HL-60/S4 treated with phorbol 12-myristate 13-acetate at 8.2 ng/mL for 4 days and 3 days (cell line): ENCODE results near the gene HYDIN.

ENCODE experiments used
- in situ Hi-C: fragments of 300-500 bp; cut with MboI; formaldehyde crosslinking; loops from 2 replicates; pipeline ENCODE4 v1.15.0; 2022; ENCODE audit warnings: low sequenced_read_pairs

HYDIN gene

DNA sequence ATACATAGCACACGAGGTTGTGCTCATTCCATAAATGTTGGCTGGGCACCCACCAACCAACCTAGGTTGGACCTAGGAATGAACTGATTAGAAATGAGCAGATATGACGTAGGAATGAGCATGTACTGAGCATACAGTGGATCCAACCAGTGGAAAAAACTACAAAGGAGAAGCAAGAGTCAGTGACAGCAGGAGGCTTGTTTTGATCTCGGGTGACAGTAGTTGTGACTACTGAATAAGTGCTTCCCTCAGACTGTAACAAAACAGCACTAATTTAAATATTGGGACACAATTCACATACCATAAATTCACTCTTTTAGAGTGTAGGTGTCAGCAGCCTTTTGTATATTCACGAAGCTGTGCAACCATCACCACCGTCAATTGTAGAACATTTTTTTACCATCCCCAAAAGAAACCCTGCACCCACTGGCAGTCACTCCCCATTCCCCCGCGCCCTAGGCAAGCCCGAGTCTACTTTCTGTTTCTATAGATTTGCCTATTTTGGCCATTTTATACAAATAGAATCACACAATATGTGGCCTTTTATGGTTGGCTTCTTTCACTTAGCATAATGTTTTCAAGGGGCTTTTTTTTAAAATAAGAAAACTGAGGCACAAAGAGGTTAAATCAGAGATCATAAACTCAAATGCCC is 436.5 kb downstream of the HYDIN start:
- in situ Hi-C loops: no loop called here

GRCh38 chr16:70790815-70791214 is 439.7 kb downstream of the HYDIN start:
- in situ Hi-C loops: no loop called here

DNA sequence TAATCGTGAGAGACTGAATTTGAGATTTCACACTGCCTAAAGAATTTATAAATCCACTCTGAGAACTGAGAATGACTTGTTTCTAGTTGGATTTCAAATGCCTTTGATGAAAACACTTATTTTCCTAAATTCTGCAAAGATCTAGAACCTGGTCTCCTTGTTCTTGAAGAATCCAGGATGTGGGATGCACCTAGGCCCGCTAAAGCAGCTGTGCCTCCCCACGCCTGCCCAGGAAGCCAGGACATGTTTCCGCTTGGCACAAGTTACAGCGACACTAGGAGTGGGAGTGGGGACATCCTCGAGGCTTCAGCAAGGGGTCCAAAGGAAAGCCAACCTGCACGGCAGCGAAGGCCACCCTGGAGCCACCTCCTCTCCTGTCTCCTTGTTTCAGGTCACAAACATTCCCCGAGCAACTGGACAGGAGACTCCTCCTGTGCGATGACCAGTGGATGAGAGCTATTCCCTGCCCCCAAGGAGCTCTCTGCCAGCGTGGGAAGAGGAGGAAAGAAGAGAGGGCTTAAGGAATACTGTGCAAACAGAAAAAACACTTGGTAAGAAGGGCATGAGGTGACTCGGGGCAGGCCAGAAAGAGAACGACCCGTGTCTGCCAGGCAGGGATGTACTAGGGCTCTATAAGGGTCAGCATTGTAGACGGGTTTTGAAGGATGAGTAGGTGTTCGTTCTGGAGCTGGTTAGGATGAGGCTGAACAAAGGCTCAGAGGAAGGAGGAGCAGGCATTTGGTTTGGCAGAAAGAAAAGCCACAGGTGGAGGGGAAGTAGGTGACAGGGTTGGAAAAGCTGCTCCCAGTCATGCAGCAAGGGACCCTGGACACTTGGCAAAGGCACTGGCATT is 440.7 kb downstream of the HYDIN start:
- in situ Hi-C loops: no loop called here

GRCh38 chr16:70788668-70789594 is 441.6 kb downstream of the HYDIN start:
- in situ Hi-C loops: no loop called here

- in situ Hi-C loops: no loop called here
Measured at GRCh38 chr16:70786020-70786755, 444.3 kb downstream of the HYDIN start.

GRCh38 chr16:70784692-70785555 is 445.6 kb downstream of the HYDIN start:
- in situ Hi-C loops: no loop called here

- in situ Hi-C loops: no loop called here
Measured at GRCh38 chr16:70782237-70782636, 448.3 kb downstream of the HYDIN start.

- in situ Hi-C loops: no loop called here
Measured at GRCh38 chr16:70781800-70782199, 448.7 kb downstream of the HYDIN start.

DNA sequence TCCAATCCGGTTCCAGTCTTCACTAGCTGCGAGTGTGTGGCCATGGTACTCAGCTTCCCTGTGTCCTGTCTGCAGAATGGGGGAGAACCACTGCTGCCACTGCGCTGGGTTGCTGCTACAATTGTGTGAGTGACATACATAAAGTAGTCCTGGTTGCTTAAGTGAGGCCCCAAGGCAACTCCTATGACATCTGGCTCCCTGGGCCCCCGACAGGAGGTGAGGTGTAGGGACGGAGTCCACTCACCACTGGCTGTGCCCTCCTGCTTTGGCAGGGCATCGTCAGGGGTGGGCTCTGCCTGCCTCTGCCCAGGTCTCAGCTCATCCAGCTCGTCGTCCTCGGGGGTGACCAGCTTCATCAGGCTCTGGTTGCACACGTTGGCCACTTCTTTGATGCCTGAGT is 450.0 kb downstream of the HYDIN start:
- in situ Hi-C loops: no loop called here

GRCh38 chr16:70779361-70779760 is 451.2 kb downstream of the HYDIN start:
- in situ Hi-C loops: no loop called here

DNA sequence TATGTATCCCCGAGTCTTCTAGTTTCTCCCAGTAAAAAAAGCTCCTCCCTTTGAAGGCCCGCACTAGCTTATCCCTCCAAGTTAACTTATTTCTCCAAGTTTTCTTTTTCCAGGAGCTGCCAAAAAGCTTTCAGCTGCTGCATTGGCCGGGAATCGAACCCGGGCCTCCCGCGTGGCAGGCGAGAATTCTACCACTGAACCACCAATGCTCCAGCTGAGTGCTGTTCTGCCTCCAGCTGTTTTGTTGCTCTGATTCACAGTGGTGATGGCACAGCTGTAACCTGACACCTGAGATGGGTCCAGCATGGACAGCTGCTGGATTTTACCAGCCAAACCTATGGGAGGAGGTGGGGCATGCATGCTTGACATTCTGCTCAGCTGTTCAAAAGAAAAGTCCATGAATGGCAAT is 451.6 kb downstream of the HYDIN start:
- in situ Hi-C loops: no loop called here

- in situ Hi-C loops: no loop called here
Measured at GRCh38 chr16:70777973-70778406, 452.5 kb downstream of the HYDIN start.

DNA sequence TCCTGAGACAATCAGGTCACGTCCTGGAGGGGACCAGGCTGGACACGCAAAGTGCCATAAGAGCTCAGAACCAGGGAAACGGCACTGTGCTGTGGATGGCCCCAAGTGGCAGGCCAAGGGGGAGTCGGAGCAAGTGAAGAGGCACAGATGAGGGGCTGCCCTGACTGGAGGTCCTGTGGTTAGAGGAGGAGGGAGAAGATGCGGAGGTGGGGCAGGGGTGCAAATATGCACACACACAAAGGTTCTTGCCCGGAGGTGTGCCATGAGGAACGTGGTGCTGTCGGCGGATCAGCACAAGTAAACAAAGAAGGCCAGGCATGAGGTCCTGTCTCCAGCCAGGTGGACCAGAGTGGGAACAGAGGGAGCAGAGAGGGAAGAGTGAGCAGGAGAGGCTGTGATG is 453.0 kb downstream of the HYDIN start:
- in situ Hi-C loops: no loop called here

DNA sequence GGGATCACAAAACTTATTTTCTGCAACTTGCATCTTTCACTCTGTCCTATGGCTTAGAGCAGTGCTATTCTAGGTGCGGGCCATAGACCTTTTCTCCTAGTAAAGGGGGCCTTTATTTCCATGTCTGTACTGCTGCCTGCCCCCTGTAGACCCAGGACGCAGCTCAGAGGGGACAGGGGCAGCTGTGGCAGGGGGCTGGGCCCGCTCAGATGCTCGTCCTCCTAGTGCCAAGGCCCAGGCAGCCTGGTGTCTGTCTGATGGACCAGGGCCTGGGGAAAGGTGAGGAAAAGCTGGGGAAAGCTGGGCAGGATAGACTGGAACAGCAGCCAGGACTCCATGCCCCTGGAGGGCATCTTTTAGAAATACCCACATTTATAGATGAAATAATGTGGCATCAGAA is 455.1 kb downstream of the HYDIN start:
- in situ Hi-C loops: no loop called here

GRCh38 chr16:70774261-70774660 is 456.3 kb downstream of the HYDIN start:
- in situ Hi-C loops: no loop called here

- in situ Hi-C loops: no loop called here
Measured at GRCh38 chr16:70772493-70772892, 458.0 kb downstream of the HYDIN start.

DNA sequence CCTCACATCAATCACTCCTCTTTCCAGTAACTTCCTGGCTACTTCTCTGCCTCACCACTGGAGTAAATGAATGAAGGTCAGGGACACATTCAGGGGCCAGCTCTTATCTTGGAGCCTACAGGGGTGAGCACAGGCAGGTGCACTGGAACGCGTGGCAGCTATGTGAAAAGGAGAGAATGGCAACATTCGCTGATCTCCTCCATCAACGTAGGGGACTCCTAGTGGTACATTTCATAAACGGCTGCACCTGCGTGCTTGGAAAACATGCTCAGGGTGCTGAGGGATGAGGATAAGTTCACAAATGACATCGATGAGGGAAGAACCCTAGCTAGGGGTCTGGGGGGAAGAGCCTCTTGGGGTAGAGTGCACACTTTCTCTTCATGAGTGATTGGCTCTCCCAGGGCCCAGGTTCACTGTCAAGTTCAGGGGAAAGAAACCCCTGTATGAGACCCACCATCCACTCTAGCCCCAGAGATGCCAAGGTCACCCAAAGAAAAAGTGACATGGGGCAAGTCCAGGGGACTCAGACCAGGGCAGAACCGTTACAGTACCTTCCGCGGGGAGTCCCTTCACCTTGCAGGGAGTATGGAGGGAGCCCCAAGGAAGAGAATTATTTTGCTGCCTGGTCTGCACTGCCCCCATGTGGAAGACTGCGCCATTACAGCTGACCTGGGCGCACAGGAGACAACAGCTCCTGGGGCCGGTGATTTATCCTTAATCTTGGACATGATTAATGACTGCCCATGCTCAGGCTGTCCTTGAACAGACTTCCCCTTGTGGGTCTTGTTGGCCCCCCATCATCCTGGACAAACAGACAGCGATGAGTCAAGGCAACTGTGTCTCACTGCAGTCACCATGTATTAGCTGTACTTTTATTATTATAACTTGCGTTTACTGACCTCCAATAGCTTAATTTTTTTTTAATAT is 459.6 kb downstream of the HYDIN start:
- in situ Hi-C loops: no loop called here

GRCh38 chr16:70770291-70770625 is 460.3 kb downstream of the HYDIN start:
- in situ Hi-C loops: no loop called here

GRCh38 chr16:70769761-70770160 is 460.8 kb downstream of the HYDIN start:
- in situ Hi-C loops: no loop called here
